Measurements from ENCODE around the gene TP73. TPM values are rescaled to one million over a fixed set of nuclear protein-coding genes. Genes with fewer than 3 reads are reported as not detected.

TP73 gene
- total RNA-seq, 1 experiment from 2014 or later = 0.54 TPM

- Mint-ChIP-seq H3K27me3 (ENCODE audit: unreplicated experiment) (peaks cover 69% of the 10 kb centered on the region), H3K9me3 (ENCODE audit: low read depth, unreplicated experiment) (no peaks in the 10 kb centered on the region), H3K36me3 (ENCODE audit: insufficient read depth, unreplicated experiment) (peaks cover 4% of the 10 kb centered on the region), H3K4me1 (ENCODE audit: low read depth, unreplicated experiment) (no peaks in the 10 kb centered on the region), H3K27ac (ENCODE audit: unreplicated experiment) (no peak overlapping the region), H3K4me3 (ENCODE audit: low read depth, unreplicated experiment) (no peak overlapping the region)
- DNase-seq = no peak
- intact Hi-C loops (cut with micrococcal nuclease; ENCODE audit: unreplicated experiment) = loop anchor here (10.0 kb wide), 1 partner anchor 70 kb away; no protein-coding TSS in a partner anchor
- CTCF ChIA-PET = no interaction called here
- BruUV-seq (replicated peaks) = no TSS peak
- TF ChIP-seq, protein P1, sequence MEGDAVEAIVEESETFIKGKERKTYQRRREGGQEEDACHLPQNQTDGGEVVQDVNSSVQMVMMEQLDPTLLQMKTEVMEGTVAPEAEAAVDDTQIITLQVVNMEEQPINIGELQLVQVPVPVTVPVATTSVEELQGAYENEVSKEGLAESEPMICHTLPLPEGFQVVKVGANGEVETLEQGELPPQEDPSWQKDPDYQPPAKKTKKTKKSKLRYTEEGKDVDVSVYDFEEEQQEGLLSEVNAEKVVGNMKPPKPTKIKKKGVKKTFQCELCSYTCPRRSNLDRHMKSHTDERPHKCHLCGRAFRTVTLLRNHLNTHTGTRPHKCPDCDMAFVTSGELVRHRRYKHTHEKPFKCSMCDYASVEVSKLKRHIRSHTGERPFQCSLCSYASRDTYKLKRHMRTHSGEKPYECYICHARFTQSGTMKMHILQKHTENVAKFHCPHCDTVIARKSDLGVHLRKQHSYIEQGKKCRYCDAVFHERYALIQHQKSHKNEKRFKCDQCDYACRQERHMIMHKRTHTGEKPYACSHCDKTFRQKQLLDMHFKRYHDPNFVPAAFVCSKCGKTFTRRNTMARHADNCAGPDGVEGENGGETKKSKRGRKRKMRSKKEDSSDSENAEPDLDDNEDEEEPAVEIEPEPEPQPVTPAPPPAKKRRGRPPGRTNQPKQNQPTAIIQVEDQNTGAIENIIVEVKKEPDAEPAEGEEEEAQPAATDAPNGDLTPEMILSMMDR (IDR thresholded peaks at IDR 0.05; ENCODE audit: unreplicated experiment) = no peak
These were observed 2.4 kb downstream of the TP73 start for GRCh38 chr1:3654549-3655281.

DNA sequence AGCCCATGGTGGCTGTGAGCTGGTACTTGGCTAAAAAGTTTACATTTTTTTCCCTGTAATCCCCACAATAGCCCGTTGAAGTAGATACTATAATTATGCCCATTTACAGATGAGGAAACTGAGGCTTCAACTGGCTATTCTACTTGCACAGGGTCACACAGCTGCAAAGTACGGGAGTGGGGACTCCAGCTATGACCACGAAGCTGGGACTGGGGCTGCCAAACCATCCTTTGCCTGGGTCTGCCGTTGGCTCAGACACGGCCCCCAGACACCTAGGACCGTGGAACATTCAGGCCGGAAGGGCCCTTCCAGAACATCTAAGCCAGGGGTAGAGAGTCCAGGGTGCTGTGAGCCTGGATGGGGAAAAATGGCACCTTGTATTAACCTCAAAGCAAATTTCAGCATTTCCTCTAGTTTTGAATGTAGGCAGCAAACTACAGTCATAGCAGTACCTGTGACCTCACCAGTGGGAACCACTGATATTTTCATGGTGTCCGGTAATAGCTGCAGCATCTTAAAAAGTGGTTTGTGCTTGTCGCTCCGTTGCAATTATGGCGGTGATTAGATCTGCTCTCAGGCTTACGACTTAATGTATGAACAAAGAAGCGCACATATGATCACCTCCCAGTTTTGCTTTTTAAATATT, 4.3 kb downstream of the TP73 start:
- Mint-ChIP-seq H3K27ac (ENCODE audit: unreplicated experiment) (no peak overlapping the region), H3K4me3 (ENCODE audit: low read depth, unreplicated experiment) (no peak overlapping the region), H3K4me1 (ENCODE audit: low read depth, unreplicated experiment) (no peaks in the 10 kb centered on the region), H3K36me3 (ENCODE audit: insufficient read depth, unreplicated experiment) (no peaks in the 10 kb centered on the region), H3K27me3 (ENCODE audit: unreplicated experiment) (peaks cover 58% of the 10 kb centered on the region), H3K9me3 (ENCODE audit: low read depth, unreplicated experiment) (no peaks in the 10 kb centered on the region)
- DNase-seq = no peak
- intact Hi-C loops (cut with micrococcal nuclease; ENCODE audit: unreplicated experiment) = loop anchor here (10.0 kb wide), 1 partner anchor 68 kb away; no protein-coding TSS in a partner anchor
- CTCF ChIA-PET = no interaction called here
- BruUV-seq (replicated peaks) = no TSS peak
- TF ChIP-seq, protein P1 (IDR thresholded peaks at IDR 0.05; ENCODE audit: unreplicated experiment) = no peak

- TF ChIP-seq, protein P1 (IDR thresholded peaks at IDR 0.05; ENCODE audit: unreplicated experiment) = no peak
- no peaks in the 10 kb centered on the region for H3K9me3 Mint-ChIP-seq (ENCODE audit: low read depth, unreplicated experiment)
- peaks cover 57% of the 10 kb centered on the region for H3K27me3 Mint-ChIP-seq (ENCODE audit: unreplicated experiment)
- BruUV-seq (replicated peaks) = no TSS peak
- intact Hi-C loops (cut with micrococcal nuclease; ENCODE audit: unreplicated experiment) = loop anchor here (10.0 kb wide), 1 partner anchor 68 kb away; no protein-coding TSS in a partner anchor
- H3K27ac Mint-ChIP-seq (ENCODE audit: unreplicated experiment) = no peak overlapping the region
- no peaks in the 10 kb centered on the region for H3K36me3 Mint-ChIP-seq (ENCODE audit: insufficient read depth, unreplicated experiment)
- CTCF ChIA-PET = no interaction called here
- no peaks in the 10 kb centered on the region for H3K4me1 Mint-ChIP-seq (ENCODE audit: low read depth, unreplicated experiment)
- DNase-seq = no peak
- H3K4me3 Mint-ChIP-seq (ENCODE audit: low read depth, unreplicated experiment) = no peak overlapping the region
These were observed 4.8 kb downstream of the TP73 start for GRCh38 chr1:3657096-3657475.

DNA sequence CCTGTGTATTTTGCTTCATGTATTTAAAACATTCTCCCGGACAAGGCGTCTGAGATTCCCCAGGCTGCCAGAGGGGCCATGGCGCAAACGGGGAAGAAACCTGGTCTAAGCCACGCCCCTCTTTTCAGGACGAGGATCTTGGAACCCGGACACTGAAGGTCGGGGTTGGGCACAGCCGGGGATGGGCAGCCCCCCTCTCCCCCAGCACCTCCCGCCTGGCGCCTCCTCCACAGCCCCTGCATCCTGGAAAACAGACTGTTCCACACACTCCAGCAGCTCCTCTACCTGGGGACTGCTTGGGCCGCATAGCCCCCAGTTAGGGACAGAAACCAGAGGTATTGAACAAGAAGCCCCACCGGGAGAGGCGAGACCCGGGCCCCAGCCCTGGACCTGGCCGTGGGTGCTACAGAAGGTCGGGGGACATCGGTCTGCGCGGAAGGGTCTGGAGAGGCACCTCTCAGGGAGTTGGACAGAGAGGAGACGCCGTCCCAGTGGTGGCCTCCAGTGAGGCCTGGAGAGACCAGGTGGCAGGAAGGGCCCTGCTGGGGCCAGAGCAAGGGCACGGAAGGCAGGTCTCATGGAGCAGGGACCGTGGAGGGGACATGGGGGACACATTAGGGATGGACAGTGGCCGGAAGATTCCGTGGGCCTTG, 5.4 kb downstream of the TP73 start:
- Mint-ChIP-seq H3K9me3 (ENCODE audit: low read depth, unreplicated experiment) (no peaks in the 10 kb centered on the region), H3K27ac (ENCODE audit: unreplicated experiment) (no peak overlapping the region), H3K4me1 (ENCODE audit: low read depth, unreplicated experiment) (no peaks in the 10 kb centered on the region), H3K36me3 (ENCODE audit: insufficient read depth, unreplicated experiment) (no peaks in the 10 kb centered on the region), H3K4me3 (ENCODE audit: low read depth, unreplicated experiment) (no peak overlapping the region), H3K27me3 (ENCODE audit: unreplicated experiment) (peaks cover 57% of the 10 kb centered on the region)
- intact Hi-C loops (cut with micrococcal nuclease; ENCODE audit: unreplicated experiment) = loop anchor here (10.0 kb wide), 1 partner anchor 67 kb away; no protein-coding TSS in a partner anchor
- DNase-seq = no peak
- TF ChIP-seq, protein P1 (IDR thresholded peaks at IDR 0.05; ENCODE audit: unreplicated experiment) = no peak
- BruUV-seq (replicated peaks) = no TSS peak
- CTCF ChIA-PET = no interaction called here
